ENCODE measurements around the gene CTF1.

DNA sequence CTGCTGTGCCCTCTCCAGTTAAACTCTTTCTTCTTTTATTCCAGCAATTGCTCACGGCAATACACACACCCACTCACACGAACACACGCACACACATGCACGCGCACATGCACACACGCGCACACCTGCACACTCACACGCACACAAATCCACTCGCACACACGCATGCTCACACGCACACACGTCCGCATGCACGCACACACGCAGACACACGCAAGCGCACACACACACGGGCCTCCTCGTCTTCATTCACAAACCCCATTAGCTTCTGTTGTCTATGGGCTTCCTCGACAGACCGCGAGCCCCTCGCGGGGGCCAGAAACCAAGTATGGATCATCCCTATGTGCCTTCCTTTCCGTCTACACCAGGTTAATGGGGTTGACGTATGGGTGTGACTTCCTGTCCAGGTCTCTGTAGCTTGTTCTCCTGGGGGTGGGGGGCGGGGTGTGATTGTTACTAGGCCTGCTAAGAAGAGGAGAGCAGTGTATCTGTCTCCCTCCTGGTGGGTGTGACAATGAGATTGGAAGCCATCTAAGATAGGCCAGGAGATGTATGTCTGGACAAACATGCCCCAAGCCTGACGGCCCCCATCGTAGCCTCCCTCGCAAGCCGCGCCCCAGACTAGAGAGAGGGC is 670 bp upstream of the CTF1 start:
- no peak for TF ChIP-seq CTCF (IDR thresholded peaks at IDR 0.05; ENCODE audit: low read length)
- TF ChIP-seq EZH2 (optimal IDR thresholded peaks at IDR 0.05; ENCODE audit: low read depth, low read length) = no peak
